ENCODE data around the gene QPRT. TPM values are rescaled to one million over a fixed set of nuclear protein-coding genes. Genes with fewer than 3 reads are reported as not detected.
"Not testable (repeated sequence)": the region's sequence is repeated elsewhere in the genome, so short reads cannot be mapped to it uniquely, and the experiment has no call there.

Gene QPRT
- total RNA-seq, 1 donor from 2014 or later = 6.7 TPM

- intact Hi-C loops (cut with DNase I); DNase-seq (ENCODE audit: low spot score): not testable (repeated sequence)
Measured at GRCh38 chr16:29739927-29740629, 61.1 kb downstream of the QPRT start.

GRCh38 chr16:29740630-29741015 lies 61.6 kb downstream of the QPRT start:
- DNase-seq (ENCODE audit: low spot score); intact Hi-C loops (cut with DNase I): not testable (repeated sequence)

- DNase-seq (ENCODE audit: low spot score) = no peak
- intact Hi-C loops (cut with DNase I) = no loop called here
Measured at GRCh38 chr16:29742683-29743275, 63.8 kb downstream of the QPRT start.

GRCh38 chr16:29743475-29743826 lies 64.5 kb downstream of the QPRT start:
- intact Hi-C loops (cut with DNase I) = no loop called here
- DNase-seq (ENCODE audit: low spot score) = no peak

- DNase-seq (ENCODE audit: low spot score) = no peak
- intact Hi-C loops (cut with DNase I) = no loop called here
Measured at GRCh38 chr16:29743827-29744531, 65.0 kb downstream of the QPRT start.

- intact Hi-C loops (cut with DNase I) = no loop called here
- no peak for DNase-seq (ENCODE audit: low spot score)
Measured at GRCh38 chr16:29744541-29745101, 65.6 kb downstream of the QPRT start.

GRCh38 chr16:29745121-29745852 lies 66.3 kb downstream of the QPRT start:
- no peak for DNase-seq (ENCODE audit: low spot score)
- intact Hi-C loops (cut with DNase I) = no loop called here

GRCh38 chr16:29745853-29746345 lies 66.9 kb downstream of the QPRT start, which contains the start of gene C16orf54:
TSS of gene C16orf54 (minus strand) at chr16:29745990. CDS start at chr16:29744951, 1,039 bp downstream.
- DNase-seq (ENCODE audit: low spot score) = peak; percentile 96
- intact Hi-C loops (cut with DNase I) = no loop called here

- DNase-seq (ENCODE audit: low spot score); intact Hi-C loops (cut with DNase I): not testable (repeated sequence)
Measured at GRCh38 chr16:29746518-29746917, 67.5 kb downstream of the QPRT start.

Other genes starting within 250 kb of the QPRT start
- 4.3 TPM for gene BOLA2, start 224.8 kb upstream of the QPRT start, total RNA-seq
- gene SLX1B, start 224.6 kb upstream of the QPRT start, total RNA-seq = 4.4 TPM
- 3.2 TPM for gene SULT1A4, start 219.3 kb upstream of the QPRT start, total RNA-seq
- 17.4 TPM for gene NPIPB12, start 172.8 kb upstream of the QPRT start, total RNA-seq
- 3.1 TPM for gene SPN, start 15.9 kb upstream of the QPRT start, total RNA-seq
- gene C16orf54, start 66.8 kb downstream of the QPRT start, total RNA-seq = 0.94 TPM
- gene ZG16, start 99.1 kb downstream of the QPRT start, total RNA-seq = not detected
- gene KIF22, start 111.6 kb downstream of the QPRT start, total RNA-seq = 21.8 TPM
- gene MAZ, start 127.3 kb downstream of the QPRT start, total RNA-seq = 72.4 TPM
- 2.1 TPM for gene PRRT2, start 133.0 kb downstream of the QPRT start, total RNA-seq
- 15.6 TPM for gene PAGR1, start 137.0 kb downstream of the QPRT start, total RNA-seq
- 60.2 TPM for gene MVP, start 141.3 kb downstream of the QPRT start, total RNA-seq
- 73.8 TPM for gene CDIPT, start 184.0 kb downstream of the QPRT start, total RNA-seq
- gene SEZ6L2, start 220.4 kb downstream of the QPRT start, total RNA-seq = 1.2 TPM
- gene ASPHD1, start 221.3 kb downstream of the QPRT start, total RNA-seq = 0.38 TPM
- gene KCTD13, start 247.0 kb downstream of the QPRT start, total RNA-seq = 10.7 TPM

Measured in cardiac septum (tissue), 1 donor.